GM21447 (cell line): ENCODE data around the gene BIRC6.
A peak's percentile ranks its signal among the peaks of the same experiment; 100 is the strongest.
"Not testable (repeated sequence)": the region's sequence is repeated elsewhere in the genome, so short reads cannot be mapped to it uniquely, and the experiment has no call there.

ENCODE experiments used
- ATAC-seq: cut with Tn5 transposase; IDR thresholded peaks from one replicate; pipeline ENCODE4 v1.9.1; 2021; ENCODE audit not compliant: unreplicated experiment

Gene BIRC6

GRCh38 chr2:32502941-32503340, 146.1 kb downstream of the BIRC6 start:
- ATAC-seq = no peak

DNA sequence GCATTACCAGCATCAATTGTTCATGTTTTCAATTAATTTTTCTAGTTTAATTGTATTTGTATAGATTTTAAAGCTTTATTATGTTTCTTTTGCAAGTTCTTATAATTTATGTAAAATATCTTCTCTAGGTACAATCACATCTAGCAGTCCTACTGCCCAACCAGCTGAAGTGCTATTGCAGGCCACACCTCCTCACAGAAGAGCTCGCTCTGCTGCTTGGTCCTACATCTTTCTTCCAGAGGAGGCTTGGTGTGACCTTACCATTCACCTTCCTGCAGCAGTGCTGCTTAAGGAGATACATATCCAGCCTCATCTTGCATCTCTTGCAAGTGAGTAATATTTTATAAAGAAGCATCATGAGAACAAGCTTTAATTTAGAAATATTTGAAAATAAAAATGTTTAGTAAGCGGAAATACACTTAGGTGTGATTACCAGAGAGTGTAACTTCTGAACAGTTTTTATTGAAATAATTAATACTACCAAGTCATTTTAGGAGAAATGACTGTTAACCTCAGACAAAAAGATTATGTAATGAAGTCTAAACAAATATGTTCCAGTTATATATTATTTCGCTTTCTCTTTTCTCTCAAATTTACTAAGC, 148.2 kb downstream of the BIRC6 start:
- ATAC-seq = no peak

DNA sequence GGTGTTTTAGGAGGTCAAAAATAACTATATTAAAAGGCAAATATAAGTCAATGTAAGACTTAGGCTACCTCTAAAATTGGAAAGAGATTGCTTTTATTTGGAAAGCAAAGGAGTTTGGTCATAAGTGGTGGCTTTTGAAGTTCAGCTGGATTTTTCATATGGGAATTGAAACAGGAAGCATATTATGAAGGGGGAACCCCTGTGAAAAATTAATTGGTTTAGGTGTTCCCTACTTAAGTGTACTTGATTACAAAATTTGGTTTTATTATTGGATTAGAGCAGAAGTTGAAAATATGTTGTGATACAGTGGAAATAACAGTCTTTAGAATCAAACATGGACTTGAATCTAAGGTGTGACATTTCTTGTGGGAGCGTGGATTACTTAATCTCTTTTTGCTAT, 149.6 kb downstream of the BIRC6 start:
- no peak for ATAC-seq

DNA sequence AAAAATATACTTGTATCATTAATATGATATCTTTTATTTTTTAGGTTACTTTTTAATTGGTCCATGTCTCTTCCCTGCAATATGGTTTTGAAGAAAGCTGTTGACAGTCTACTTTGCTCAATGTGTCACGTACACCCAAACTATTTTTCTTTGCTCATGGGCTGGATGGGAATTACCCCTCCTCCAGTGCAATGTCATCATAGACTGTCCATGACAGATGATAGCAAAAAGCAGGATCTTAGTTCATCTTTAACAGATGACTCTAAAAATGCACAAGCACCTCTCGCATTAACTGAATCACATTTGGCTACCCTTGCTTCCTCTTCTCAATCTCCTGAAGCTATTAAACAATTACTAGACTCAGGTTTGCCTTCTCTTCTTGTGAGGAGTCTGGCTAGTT, 158.1 kb downstream of the BIRC6 start:
- no peak for ATAC-seq

DNA sequence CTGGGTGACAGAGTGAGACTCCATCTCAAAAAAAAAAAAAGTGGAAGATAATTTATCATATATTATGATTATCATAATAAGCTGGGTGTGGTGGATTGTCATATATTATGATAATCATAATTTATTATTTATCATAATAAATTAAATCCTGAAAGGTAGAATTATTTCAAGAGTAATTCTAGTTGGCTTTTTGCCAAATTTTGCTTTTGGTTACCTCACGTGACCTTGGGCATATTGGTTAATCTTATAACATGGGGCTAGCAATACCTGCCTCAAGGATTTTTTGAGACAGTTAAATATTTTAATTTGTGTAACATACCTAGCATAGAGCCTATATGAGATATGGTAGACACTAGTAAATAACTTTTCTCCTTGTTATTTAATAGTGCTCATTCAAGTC, 159.7 kb downstream of the BIRC6 start:
- no peak for ATAC-seq

DNA sequence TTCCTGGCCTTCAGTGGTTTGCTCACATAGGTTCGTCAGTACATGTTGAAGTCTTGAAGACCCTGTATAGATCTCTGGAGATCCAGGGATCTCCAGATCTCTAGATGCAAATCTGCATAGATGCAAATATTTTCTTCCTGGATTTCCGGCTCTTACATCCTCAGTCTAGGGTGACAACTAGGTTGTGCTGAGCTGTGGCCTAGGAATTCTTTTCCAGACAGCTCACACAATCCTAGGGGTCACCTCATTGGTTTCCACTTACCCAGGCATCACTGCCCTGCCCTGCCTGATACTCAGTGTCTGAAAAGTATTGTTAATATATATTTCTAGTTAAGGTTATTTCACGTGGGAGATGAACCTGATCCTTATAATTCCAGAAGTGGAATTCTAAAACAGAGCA, 165.9 kb downstream of the BIRC6 start:
- no peak for ATAC-seq

DNA sequence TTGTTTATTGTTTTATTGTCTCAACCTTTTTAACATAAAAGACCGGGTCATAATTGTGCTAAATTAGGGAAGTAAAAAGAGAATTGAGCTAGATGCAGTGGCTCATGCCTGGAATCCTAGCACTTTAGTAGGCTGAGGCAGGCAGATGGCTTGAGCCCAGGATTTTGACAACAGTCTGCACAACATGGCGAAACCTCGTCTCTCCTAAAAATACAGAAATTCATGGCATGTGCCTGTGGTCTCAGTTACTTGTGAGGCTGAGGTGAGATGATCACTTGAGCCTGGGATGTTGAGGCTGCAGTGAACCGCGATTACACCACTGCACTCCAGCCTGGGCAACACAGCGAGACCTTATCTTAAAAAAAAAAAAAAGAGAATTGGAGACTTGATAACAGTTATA, 166.9 kb downstream of the BIRC6 start:
- ATAC-seq = no peak

DNA sequence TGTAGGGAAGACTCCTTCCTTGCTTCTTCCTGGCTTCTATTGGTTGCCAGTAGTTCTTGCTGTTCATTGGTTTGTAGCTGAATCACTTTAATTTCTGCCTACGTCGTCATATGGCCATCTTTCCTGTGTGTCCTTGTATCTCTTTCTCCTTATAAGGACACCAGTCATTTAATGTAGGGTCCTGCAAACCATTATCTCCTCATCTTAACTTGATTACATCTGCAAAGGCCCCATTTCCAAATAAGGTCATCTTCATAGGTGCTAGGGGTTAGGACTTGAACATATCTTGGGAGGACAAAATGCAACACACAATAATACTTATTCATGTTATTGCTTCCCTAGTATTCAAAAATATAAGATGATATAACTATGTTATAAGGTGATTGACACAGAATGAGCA, 175.5 kb downstream of the BIRC6 start:
- no peak for ATAC-seq

GRCh38 chr2:32532961-32533360, 176.1 kb downstream of the BIRC6 start:
- ATAC-seq = no peak

DNA sequence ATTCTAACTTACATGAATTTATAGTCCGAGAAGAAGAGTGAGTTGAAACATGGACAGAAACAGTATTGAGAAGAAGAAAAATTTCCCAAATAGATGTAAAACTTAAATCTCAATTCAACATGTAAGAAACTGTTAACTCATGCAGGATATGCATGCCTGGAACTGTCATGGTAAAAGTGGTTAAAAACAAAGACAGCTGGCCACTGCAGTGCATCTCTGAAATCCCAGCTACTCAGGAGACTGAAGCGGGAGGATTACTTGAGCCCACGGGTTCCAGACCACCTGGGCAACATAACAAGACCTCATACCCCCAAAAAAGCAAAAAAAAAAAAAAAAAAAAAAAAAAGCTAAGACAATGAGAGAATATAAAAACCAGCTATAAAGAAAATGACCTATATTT, 178.0 kb downstream of the BIRC6 start:
- no peak for ATAC-seq

DNA sequence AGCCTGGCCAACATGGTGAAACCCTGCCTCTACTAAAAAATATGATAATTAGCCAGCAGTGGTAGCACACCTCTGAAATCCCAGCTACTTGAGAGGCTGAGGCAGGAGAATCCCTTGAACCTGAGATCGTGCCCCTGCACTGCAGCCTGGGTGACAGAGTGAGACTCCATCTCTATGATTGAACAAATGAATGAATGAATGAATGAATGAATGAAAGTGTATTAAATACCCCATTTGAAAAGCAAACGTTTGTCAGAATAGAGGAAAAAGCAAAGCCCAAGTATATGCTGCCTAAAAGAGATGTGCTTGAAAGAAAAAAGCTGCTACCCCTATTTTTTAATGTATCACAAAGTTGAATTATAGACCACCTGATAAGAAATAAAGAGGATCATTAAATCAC, 181.9 kb downstream of the BIRC6 start:
- no peak for ATAC-seq

DNA sequence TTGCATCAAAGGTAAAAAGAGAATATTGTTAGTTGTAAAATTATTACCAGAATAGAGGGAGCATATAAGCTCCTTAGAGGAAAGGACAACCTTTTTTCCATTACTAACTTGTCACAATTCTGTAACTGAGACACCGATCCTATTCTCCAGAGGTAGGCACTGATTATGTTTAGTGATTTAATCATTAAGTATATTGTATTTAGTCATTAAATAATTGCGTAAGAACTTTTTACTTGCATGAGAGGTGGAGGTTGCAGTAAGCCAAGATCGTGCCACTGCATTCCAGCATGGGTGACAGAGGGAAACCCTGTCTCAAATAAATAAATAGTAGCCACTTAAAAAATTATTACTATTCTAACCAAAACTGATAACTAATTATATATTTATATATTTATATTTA, 195.7 kb downstream of the BIRC6 start:
- not testable (repeated sequence) for ATAC-seq

DNA sequence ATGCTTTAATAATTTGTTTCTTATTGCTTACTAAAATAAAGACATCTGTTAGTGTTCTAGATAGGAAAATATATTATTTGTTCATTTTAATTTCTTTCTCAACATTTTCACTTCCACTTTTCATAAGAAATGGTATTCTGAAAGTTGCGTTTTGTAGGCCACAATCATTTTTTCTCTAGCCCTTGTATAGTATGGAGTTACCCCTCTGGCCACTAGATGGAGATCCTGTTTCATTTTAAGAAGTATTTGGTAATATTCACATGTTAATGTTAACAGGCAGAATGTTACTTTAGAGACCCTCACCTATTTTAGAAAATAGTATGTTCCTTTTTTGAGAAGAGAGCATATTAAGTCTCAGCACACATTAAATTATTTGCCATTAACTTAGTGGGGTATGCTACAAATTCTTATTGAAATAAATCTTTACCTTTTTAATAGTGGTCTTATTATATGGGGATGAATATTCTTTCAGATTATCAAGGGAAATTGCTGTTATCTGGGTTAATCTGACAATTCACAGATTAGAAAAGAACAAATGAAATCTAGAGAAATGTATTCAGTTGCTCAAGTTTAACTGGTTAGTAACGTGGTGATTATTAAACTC, 197.1 kb downstream of the BIRC6 start:
- peak; percentile 84 for ATAC-seq

DNA sequence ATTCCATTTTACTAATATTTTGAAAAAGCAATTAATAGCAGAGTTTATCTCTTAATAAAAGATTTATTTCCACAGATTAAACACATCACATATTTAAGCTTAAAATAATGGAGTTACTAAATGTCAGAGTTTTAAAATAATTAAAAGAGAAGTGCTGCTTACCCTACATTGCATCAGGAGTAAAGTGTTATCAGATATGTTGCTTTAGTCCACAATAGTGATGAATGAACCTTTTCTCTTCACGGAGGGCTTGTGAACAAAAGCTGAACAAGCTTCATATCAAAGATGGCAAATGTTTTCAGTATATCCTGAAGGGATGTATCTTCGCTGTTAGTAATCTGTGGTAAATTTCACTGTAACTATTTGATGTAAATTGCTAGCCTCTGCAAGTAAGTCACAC, 201.7 kb downstream of the BIRC6 start:
- no peak for ATAC-seq

- ATAC-seq = no peak
These were observed 202.3 kb downstream of the BIRC6 start for GRCh38 chr2:32559136-32559535.

- no peak for ATAC-seq
These were observed 206.1 kb downstream of the BIRC6 start for GRCh38 chr2:32562906-32563305.

DNA sequence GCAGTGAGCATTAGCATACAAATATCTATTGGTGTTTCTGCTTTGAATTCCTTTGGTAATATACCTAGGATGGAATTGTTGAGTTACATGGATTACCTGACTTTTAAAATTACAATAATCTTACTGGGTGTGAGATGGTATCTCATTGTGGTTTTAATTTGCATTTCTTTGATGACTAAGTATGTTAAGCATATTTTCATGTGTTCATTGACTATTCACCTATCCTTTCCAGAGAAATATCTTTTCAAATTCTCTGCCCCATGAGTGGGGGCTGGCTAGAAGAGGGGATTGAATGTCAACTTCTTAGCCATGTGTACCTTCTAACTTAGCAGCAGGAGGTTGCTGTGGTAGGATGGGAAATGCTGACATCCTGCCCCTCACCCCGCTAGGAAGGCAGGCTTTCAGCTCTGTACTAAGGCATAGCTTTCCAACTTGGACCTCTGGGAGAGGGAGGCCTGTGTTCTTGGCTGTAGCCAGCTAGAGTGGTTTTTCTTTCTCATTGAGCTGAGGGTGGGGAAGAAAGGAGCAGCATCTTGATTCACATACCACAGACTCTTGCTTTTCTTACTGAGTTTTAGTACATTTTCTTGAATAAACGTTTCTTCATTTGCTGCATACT, 207.7 kb downstream of the BIRC6 start:
- ATAC-seq = no peak

DNA sequence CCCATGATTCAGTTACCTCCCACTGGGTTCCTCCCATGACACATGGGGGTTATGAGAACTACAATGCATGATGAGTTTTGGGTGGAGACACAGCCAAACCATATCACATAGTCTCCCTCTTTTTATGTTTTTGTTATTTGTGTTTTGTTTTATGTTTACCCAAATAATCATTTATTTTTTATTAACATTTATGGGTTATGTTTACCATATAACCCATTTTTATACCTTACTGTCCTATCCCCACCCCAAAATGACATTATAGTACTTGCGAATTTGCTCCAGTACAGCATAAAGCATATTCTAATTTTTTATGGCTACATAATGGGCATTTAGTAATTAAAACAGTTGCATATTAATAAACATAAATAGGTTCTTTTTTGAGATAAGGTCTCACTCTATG, 209.1 kb downstream of the BIRC6 start:
- no peak for ATAC-seq

- no peak for ATAC-seq
These were observed 215.2 kb downstream of the BIRC6 start for GRCh38 chr2:32572030-32572429.

GRCh38 chr2:32572737-32573136, 215.9 kb downstream of the BIRC6 start:
- no peak for ATAC-seq

- peak; percentile 75 for ATAC-seq
These were observed 235.0 kb downstream of the BIRC6 start for GRCh38 chr2:32591669-32592463.

DNA sequence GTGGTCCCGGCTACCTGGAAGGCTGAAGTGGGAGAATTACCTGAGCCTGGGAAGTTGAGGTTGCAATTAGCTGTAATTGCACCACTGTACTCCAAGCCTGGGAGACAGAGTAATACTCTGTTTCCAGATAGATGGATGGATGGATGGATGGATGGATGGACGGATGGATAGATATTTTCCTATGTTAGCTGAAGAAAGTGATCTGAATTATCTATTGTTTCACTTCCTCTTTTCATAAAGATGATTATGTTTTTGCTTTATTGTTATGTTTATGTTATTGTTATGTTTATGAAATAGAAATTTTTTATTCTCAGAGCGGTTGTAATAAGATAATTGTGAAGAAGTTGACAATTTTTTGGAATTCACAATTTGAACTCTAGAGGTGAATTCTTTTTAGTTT, 237.8 kb downstream of the BIRC6 start:
- ATAC-seq = no peak
